ENCODE results near the gene RAB11FIP2. TPM values are rescaled to one million over a fixed set of nuclear protein-coding genes. Genes with fewer than 3 reads are reported as not detected.

Gene RAB11FIP2
- total and polyA plus RNA-seq, 2 donors (not counting 1 experiment from before 2014, with no cell fraction given), result 13.6 to 17.5 TPM

GRCh38 chr10:118042827-118043242 is 3.9 kb downstream of the RAB11FIP2 start:
- Histone ChIP-seq H3K9ac (ENCODE audit: insufficient read depth, low read length) (no peak overlapping the region), H3K9me3 (ENCODE audit: control insufficient read depth, insufficient read depth, low read depth, low read length) (no peaks in the 10 kb centered on the region), H3K4me3 (replicated peaks in 1 of 4; ENCODE audit: control extremely low read depth in 1 of 4, insufficient read depth in 1 of 4, low read depth in 3 of 4, low read length in 4 of 4) (no peak overlapping the region), H2AFZ (ENCODE audit: low read length) (no peak overlapping the region), H3K36me3 (ENCODE audit: control insufficient read depth, insufficient read depth, low read length) (no peaks in the 10 kb centered on the region), H3K4me2 (ENCODE audit: extremely low read depth, insufficient read depth, low read length) (no peak overlapping the region), H3K27ac (ENCODE audit: insufficient read depth, low read length) (no peak overlapping the region), H4K20me1 (ENCODE audit: control insufficient read depth, extremely low read depth, insufficient read depth, low read length) (no peaks in the 10 kb centered on the region), H3K27me3 (ENCODE audit: control insufficient read depth, insufficient read depth, low read length) (no peaks in the 10 kb centered on the region), H3K79me2 (ENCODE audit: control insufficient read depth, insufficient read depth, low read length) (peaks cover 22% of the 10 kb centered on the region), H3K4me1 (ENCODE audit: control insufficient read depth, extremely low read depth, insufficient read depth, low read length) (no peaks in the 10 kb centered on the region)
- TF ChIP-seq EZH2 (IDR thresholded peaks at IDR 0.05; ENCODE audit: low read length, missing control alignments), result no peak
- no peak for TF ChIP-seq CTCF (conservative IDR thresholded peaks at IDR 0.05 in 1 of 2, IDR thresholded peaks at IDR 0.05 in 1 of 2; ENCODE audit: low read depth in 1 of 2, low read length in 2 of 2)
- DNase-seq (ENCODE audit: low read depth in 2 of 2), result peak; percentile 15 to 22

GRCh38 chr10:118042336-118042735 is 4.4 kb downstream of the RAB11FIP2 start:
- peak in 1 of 2 donors; percentile 5 for DNase-seq (ENCODE audit: low read depth in 2 of 2)
- no peak overlapping the region for H2AFZ ChIP-seq (ENCODE audit: low read length)
- H3K79me2 ChIP-seq (ENCODE audit: control insufficient read depth, insufficient read depth, low read length), result peaks cover 22% of the 10 kb centered on the region
- H3K27ac ChIP-seq (ENCODE audit: insufficient read depth, low read length), result no peak overlapping the region
- no peak overlapping the region for H3K4me3 ChIP-seq (replicated peaks in 1 of 4; ENCODE audit: control extremely low read depth in 1 of 4, insufficient read depth in 1 of 4, low read depth in 3 of 4, low read length in 4 of 4)
- no peaks in the 10 kb centered on the region for H3K27me3 ChIP-seq (ENCODE audit: control insufficient read depth, insufficient read depth, low read length)
- no peaks in the 10 kb centered on the region for H3K36me3 ChIP-seq (ENCODE audit: control insufficient read depth, insufficient read depth, low read length)
- H3K4me1 ChIP-seq (ENCODE audit: control insufficient read depth, extremely low read depth, insufficient read depth, low read length), result no peaks in the 10 kb centered on the region
- H3K9me3 ChIP-seq (ENCODE audit: control insufficient read depth, insufficient read depth, low read depth, low read length), result no peaks in the 10 kb centered on the region
- TF ChIP-seq CTCF (conservative IDR thresholded peaks at IDR 0.05 in 1 of 2, IDR thresholded peaks at IDR 0.05 in 1 of 2; ENCODE audit: low read depth in 1 of 2, low read length in 2 of 2) (no peak), EZH2 (IDR thresholded peaks at IDR 0.05; ENCODE audit: low read length, missing control alignments) (no peak)
- no peak overlapping the region for H3K4me2 ChIP-seq (ENCODE audit: extremely low read depth, insufficient read depth, low read length)
- no peak overlapping the region for H3K9ac ChIP-seq (ENCODE audit: insufficient read depth, low read length)
- no peaks in the 10 kb centered on the region for H4K20me1 ChIP-seq (ENCODE audit: control insufficient read depth, extremely low read depth, insufficient read depth, low read length)

GRCh38 chr10:118041316-118041715 is 5.4 kb downstream of the RAB11FIP2 start:
- Histone ChIP-seq H3K27ac (ENCODE audit: insufficient read depth, low read length) (no peak overlapping the region), H3K79me2 (ENCODE audit: control insufficient read depth, insufficient read depth, low read length) (peaks cover 22% of the 10 kb centered on the region), H3K27me3 (ENCODE audit: control insufficient read depth, insufficient read depth, low read length) (no peaks in the 10 kb centered on the region), H3K9me3 (ENCODE audit: control insufficient read depth, insufficient read depth, low read depth, low read length) (no peaks in the 10 kb centered on the region), H3K4me3 (replicated peaks in 1 of 4; ENCODE audit: control extremely low read depth in 1 of 4, insufficient read depth in 1 of 4, low read depth in 3 of 4, low read length in 4 of 4) (no peak overlapping the region), H3K36me3 (ENCODE audit: control insufficient read depth, insufficient read depth, low read length) (no peaks in the 10 kb centered on the region), H3K4me1 (ENCODE audit: control insufficient read depth, extremely low read depth, insufficient read depth, low read length) (no peaks in the 10 kb centered on the region), H3K9ac (ENCODE audit: insufficient read depth, low read length) (no peak overlapping the region), H3K4me2 (ENCODE audit: extremely low read depth, insufficient read depth, low read length) (no peak overlapping the region), H4K20me1 (ENCODE audit: control insufficient read depth, extremely low read depth, insufficient read depth, low read length) (no peaks in the 10 kb centered on the region), H2AFZ (ENCODE audit: low read length) (no peak overlapping the region)
- no peak for TF ChIP-seq CTCF (conservative IDR thresholded peaks at IDR 0.05 in 1 of 2, IDR thresholded peaks at IDR 0.05 in 1 of 2; ENCODE audit: low read depth in 1 of 2, low read length in 2 of 2)
- TF ChIP-seq EZH2 (IDR thresholded peaks at IDR 0.05; ENCODE audit: low read length, missing control alignments), result no peak
- DNase-seq (ENCODE audit: low read depth in 2 of 2), result peak; percentile 62 to 74

Measured in fibroblast of lung (primary cell).